ENCODE results near the gene GRM1.

DNA sequence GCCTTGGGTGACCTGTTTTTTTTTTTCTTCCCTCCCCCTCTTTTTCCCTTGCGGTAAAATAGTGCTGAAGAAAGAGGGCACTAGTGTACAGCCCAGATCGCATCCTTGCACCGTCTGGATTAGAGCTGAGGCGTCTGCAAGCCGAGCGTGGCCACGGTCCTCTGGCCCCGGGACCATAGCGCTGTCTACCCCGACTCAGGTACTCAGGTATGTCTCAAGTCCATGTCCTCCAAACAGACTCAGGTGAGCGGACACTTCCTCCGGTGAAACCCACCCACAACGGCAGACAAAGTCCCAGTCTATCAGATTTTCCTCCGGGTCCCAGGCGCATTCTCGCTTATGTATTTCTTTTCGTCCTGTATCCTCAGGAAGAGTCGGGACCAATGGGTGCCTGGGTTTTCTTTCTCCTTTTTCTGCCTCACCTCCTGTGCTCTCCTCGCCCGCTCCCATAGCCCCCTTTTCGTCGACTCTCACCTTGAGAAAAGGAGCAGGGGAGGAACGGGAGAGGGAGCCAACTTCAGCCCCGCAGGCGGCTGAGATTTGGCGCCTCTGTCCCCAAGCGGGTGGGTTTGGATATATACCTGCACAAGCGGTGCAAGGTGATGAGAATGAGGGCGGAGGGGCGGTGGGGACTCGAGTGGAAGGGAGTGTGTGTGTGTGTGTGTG, 1.1 kb upstream of the GRM1 start:
- TF ChIP-seq ARNTL (CRISPR knock-in tag; IDR thresholded peaks at IDR 0.05; ENCODE audit: borderline replicate concordance, low read depth): no peak
- TF ChIP-seq PPARA (CRISPR knock-in tag; IDR thresholded peaks at IDR 0.05; ENCODE audit: borderline replicate concordance): no peak
- TF ChIP-seq, protein P1, sequence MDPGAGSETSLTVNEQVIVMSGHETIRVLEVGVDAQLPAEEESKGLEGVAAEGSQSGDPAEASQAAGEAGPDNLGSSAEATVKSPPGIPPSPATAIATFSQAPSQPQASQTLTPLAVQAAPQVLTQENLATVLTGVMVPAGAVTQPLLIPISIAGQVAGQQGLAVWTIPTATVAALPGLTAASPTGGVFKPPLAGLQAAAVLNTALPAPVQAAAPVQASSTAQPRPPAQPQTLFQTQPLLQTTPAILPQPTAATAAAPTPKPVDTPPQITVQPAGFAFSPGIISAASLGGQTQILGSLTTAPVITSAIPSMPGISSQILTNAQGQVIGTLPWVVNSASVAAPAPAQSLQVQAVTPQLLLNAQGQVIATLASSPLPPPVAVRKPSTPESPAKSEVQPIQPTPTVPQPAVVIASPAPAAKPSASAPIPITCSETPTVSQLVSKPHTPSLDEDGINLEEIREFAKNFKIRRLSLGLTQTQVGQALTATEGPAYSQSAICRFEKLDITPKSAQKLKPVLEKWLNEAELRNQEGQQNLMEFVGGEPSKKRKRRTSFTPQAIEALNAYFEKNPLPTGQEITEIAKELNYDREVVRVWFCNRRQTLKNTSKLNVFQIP (CRISPR knock-in tag; IDR thresholded peaks at IDR 0.05; ENCODE audit: borderline replicate concordance, low read depth): no peak
- no peak for TF ChIP-seq ZFP3 (CRISPR knock-in tag; IDR thresholded peaks at IDR 0.05)
- TF ChIP-seq TCF4 (CRISPR knock-in tag; IDR thresholded peaks at IDR 0.05; ENCODE audit: borderline replicate concordance): no peak
- TF ChIP-seq RARB (CRISPR knock-in tag; IDR thresholded peaks at IDR 0.05): no peak
- no peak for TF ChIP-seq ZNF565 (CRISPR knock-in tag; conservative IDR thresholded peaks at IDR 0.05; ENCODE audit: low read depth)
- no peak for TF ChIP-seq GLIS3 (CRISPR knock-in tag; IDR thresholded peaks at IDR 0.05)
- no peak for TF ChIP-seq CREB5 (CRISPR knock-in tag; IDR thresholded peaks at IDR 0.05; ENCODE audit: low read depth)
- no peak for TF ChIP-seq ZC3H10 (CRISPR knock-in tag; IDR thresholded peaks at IDR 0.05)
- no peak for TF ChIP-seq PATZ1 (CRISPR knock-in tag; IDR thresholded peaks at IDR 0.05; ENCODE audit: borderline replicate concordance)
- no peak for TF ChIP-seq ESRRG (CRISPR knock-in tag; IDR thresholded peaks at IDR 0.05)
- no peak for TF ChIP-seq SNAI2 (CRISPR knock-in tag; IDR thresholded peaks at IDR 0.05)
- TF ChIP-seq, protein P2, sequence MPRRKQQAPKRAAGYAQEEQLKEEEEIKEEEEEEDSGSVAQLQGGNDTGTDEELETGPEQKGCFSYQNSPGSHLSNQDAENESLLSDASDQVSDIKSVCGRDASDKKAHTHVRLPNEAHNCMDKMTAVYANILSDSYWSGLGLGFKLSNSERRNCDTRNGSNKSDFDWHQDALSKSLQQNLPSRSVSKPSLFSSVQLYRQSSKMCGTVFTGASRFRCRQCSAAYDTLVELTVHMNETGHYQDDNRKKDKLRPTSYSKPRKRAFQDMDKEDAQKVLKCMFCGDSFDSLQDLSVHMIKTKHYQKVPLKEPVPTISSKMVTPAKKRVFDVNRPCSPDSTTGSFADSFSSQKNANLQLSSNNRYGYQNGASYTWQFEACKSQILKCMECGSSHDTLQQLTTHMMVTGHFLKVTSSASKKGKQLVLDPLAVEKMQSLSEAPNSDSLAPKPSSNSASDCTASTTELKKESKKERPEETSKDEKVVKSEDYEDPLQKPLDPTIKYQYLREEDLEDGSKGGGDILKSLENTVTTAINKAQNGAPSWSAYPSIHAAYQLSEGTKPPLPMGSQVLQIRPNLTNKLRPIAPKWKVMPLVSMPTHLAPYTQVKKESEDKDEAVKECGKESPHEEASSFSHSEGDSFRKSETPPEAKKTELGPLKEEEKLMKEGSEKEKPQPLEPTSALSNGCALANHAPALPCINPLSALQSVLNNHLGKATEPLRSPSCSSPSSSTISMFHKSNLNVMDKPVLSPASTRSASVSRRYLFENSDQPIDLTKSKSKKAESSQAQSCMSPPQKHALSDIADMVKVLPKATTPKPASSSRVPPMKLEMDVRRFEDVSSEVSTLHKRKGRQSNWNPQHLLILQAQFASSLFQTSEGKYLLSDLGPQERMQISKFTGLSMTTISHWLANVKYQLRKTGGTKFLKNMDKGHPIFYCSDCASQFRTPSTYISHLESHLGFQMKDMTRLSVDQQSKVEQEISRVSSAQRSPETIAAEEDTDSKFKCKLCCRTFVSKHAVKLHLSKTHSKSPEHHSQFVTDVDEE (CRISPR knock-in tag; IDR thresholded peaks at IDR 0.05): no peak

Measured in SK-N-SH treated with all-trans-retinoic acid at 6 μM for 48 hours (cell line).